ENCODE results near the gene STUM.
A peak's percentile ranks its signal among the peaks of the same experiment; 100 is the strongest.

Gene STUM

DNA sequence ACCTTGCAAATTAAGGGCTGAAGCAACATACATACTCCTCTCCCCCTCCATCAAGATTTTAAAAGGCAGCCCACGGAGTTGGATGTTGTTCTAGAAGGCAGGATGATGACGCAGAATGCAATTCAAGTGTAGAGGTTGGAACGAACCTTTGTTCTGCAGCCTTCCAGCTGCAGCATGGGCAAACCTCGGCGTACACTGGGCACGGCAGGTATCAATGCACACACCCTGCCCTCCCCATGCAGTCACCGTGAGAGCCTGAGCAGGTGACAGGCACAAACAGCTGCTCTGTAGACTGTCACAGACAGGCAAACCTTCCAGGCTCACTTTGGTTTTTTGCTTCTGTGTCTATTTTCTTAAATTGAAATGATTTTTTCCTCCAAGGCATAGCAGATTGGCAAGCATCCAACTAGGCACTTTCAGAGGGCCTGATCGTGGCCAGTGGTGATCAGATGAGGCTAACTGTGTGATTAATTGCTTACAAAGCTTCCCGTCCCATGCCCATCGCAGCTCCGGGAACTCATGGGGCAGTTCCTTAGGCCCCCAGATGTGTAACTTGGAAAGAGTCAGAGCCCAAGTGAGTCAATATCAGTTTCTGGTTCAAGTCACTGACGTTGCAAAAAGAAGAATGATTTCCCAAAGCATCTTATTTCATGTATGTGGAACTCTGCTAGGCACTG lies 108.2 kb downstream of the STUM start:
- CTCF ChIA-PET: interaction anchor here (0.6 to 1.3 kb wide), 4 partner anchors 22 to 430 kb away, joined by 3 to 7 read pairs (median 4); no protein-coding TSS in a partner anchor
- TF ChIP-seq, protein P1, sequence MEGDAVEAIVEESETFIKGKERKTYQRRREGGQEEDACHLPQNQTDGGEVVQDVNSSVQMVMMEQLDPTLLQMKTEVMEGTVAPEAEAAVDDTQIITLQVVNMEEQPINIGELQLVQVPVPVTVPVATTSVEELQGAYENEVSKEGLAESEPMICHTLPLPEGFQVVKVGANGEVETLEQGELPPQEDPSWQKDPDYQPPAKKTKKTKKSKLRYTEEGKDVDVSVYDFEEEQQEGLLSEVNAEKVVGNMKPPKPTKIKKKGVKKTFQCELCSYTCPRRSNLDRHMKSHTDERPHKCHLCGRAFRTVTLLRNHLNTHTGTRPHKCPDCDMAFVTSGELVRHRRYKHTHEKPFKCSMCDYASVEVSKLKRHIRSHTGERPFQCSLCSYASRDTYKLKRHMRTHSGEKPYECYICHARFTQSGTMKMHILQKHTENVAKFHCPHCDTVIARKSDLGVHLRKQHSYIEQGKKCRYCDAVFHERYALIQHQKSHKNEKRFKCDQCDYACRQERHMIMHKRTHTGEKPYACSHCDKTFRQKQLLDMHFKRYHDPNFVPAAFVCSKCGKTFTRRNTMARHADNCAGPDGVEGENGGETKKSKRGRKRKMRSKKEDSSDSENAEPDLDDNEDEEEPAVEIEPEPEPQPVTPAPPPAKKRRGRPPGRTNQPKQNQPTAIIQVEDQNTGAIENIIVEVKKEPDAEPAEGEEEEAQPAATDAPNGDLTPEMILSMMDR (conservative IDR thresholded peaks at IDR 0.05; ENCODE audit: low read depth): no peak
- POLR2A ChIA-PET (ENCODE audit: low non-redundant PET): no interaction called here
- DNase-seq (ENCODE audit: low spot score): peak; percentile 81
- peak overlapping the region; percentile 85 for H3K27ac ChIP-seq

DNA sequence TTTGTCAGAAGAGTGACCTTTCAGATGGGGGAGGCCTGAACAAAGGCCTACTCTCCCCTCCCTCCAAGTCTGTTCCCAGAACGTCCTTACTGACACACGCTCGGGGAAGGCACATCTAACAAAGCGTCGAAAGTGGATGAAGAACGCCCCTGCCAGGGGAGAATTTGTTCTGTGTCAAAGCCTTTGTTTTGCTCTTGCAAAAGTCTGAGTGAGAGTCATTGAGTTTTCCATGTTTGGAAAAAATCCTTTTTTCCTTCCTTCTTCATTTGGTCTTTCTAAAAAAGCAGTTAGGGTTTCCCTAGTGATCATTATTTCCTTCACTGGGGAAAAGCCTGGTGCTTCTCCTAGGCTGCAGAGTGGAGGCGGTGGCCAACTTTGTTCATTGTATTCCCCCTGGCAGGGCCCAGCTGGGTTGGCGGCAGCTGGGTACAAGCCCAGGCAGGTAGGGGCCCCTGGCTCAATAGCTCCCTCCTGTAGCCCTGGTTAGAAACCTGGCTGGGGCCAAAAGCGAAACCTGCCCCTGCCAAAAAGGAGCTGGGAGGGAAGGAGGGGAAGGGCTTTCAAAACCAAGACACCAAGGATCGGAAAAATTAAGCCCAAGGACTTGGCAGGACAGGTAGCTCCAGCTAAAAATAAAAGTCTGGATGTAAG lies 109.5 kb downstream of the STUM start:
- TF ChIP-seq, protein P1 (conservative IDR thresholded peaks at IDR 0.05; ENCODE audit: low read depth): peak; percentile 19; the same call in 1 of the 2 replicates
- peak overlapping the region; percentile 68 for H3K27ac ChIP-seq
- ChIA-PET CTCF (interaction anchor here (0.6 to 1.1 kb wide), 4 partner anchors 8 to 45 kb away, joined by 3 to 5 read pairs (median 4); no protein-coding TSS in a partner anchor), POLR2A (ENCODE audit: low non-redundant PET) (no interaction called here)
- peak; percentile 84 for DNase-seq (ENCODE audit: low spot score)

DNA sequence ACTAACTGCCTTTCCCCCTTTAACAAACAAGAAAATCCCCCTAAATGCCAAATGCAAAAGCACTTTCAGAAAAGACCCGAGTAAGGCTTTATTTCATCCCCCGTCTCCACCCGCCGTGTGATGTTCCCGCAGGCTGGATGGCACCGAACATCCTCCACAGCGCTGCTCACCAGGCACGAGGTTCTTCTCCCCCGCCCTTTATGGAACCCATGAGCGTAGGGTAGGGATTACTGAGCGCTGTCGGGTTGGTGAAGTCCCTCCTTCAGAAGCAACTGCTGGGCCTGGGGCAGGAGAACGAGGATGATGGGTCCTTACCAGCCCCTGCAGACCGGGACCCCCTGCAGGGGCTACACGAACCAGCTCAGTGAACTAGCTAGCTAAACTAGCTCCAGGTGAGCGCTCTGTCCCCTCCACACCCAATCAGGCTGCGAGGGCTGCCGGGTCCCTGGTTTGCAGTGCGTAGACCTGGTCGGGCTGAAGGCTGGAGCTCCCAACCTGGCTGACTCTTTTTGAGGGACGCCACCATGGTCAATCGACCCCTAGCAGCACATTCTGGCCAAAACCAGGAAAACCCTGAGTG lies 110.1 kb downstream of the STUM start:
- CTCF ChIA-PET: interaction anchor here (0.5 to 1.1 kb wide), 5 partner anchors 8 to 260 kb away, joined by 3 to 5 read pairs (median 3); no protein-coding TSS in a partner anchor
- TF ChIP-seq, protein P1 (conservative IDR thresholded peaks at IDR 0.05; ENCODE audit: low read depth): no peak
- DNase-seq (ENCODE audit: low spot score): no peak
- POLR2A ChIA-PET (ENCODE audit: low non-redundant PET): no interaction called here
- H3K27ac ChIP-seq: peak overlapping the region; percentile 68
